Testis (tissue), 2 donors: ENCODE measurements around the gene MYOZ3.

ENCODE experiments used
- POLR2A ChIP-seq: fragments of 450-650 bp; IDR thresholded peaks from one replicate; pipeline ENCODE4 v1.6.1; 2017; ENCODE audit warnings: antibody characterized with exemption, mild to moderate bottlenecking, moderate library complexity
- TF ChIP-seq, protein P1 (sequence below), 3 experiments: fragments of 450-650 bp in 2 of 3; fragments of 200-600 bp in 1 of 3; sonication (generic) in 1 of 3; IDR thresholded peaks; one replicate each; pipeline ENCODE4 v1.5.1; 2016 to 2019; ENCODE audit warnings: antibody characterized with exemption in 3 of 3, mild to moderate bottlenecking in 2 of 3, moderate library complexity in 1 of 3

- TF ChIP-seq, protein P1, sequence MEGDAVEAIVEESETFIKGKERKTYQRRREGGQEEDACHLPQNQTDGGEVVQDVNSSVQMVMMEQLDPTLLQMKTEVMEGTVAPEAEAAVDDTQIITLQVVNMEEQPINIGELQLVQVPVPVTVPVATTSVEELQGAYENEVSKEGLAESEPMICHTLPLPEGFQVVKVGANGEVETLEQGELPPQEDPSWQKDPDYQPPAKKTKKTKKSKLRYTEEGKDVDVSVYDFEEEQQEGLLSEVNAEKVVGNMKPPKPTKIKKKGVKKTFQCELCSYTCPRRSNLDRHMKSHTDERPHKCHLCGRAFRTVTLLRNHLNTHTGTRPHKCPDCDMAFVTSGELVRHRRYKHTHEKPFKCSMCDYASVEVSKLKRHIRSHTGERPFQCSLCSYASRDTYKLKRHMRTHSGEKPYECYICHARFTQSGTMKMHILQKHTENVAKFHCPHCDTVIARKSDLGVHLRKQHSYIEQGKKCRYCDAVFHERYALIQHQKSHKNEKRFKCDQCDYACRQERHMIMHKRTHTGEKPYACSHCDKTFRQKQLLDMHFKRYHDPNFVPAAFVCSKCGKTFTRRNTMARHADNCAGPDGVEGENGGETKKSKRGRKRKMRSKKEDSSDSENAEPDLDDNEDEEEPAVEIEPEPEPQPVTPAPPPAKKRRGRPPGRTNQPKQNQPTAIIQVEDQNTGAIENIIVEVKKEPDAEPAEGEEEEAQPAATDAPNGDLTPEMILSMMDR (IDR thresholded peaks at IDR 0.05): no peak
- TF ChIP-seq POLR2A: no peak
These were observed 2.3 kb upstream of the MYOZ3 start for GRCh38 chr5:150658699-150659265.
